OCI-LY1 (cell line): ENCODE measurements around the gene SFT2D2.

ENCODE experiments used
- H2AFZ ChIP-seq: fragments of 200-600 bp; sonication (generic), shearing (Covaris generic); 2 replicates; pipeline ENCODE4 v1.6.0; 2014; ENCODE audit warnings: antibody characterized with exemption, mild to moderate bottlenecking, low read length
- H3F3A ChIP-seq: fragments of 200-600 bp; sonication (generic), shearing (Covaris generic); 2 replicates; pipeline ENCODE4 v1.6.0; 2014; ENCODE audit warnings: mild to moderate bottlenecking, antibody characterized with exemption, low read length, moderate library complexity; ENCODE audit not compliant: insufficient read depth
- H3K27ac ChIP-seq: fragments of 200-600 bp; sonication (generic); 2 replicates; pipeline ENCODE4 v1.5.1; 2014; ENCODE audit warnings: low read length, mixed run types, mild to moderate bottlenecking, low read depth; ENCODE audit not compliant: poor library complexity, severe bottlenecking
- H3K27me3 ChIP-seq: fragments of 200-600 bp; sonication (generic); 2 replicates; pipeline ENCODE4 v1.6.0; 2014; ENCODE audit warnings: antibody characterized with exemption, mild to moderate bottlenecking, low read length, moderate library complexity; ENCODE audit not compliant: insufficient read depth
- H3K36me3 ChIP-seq: fragments of 200-600 bp; sonication (generic); 2 replicates; pipeline ENCODE4 v1.6.1; 2014; ENCODE audit warnings: mild to moderate bottlenecking, antibody characterized with exemption, low read length, moderate library complexity, mixed read lengths; ENCODE audit not compliant: insufficient read depth
- H3K4me1 ChIP-seq: fragments of 200-600 bp; sonication (generic); 2 replicates; pipeline ENCODE4 v1.5.1; 2014; ENCODE audit warnings: mild to moderate bottlenecking, low read length, moderate library complexity; ENCODE audit not compliant: insufficient read depth, severe bottlenecking
- H3K4me2 ChIP-seq: fragments of 200-600 bp; sonication (generic), shearing (Covaris generic); 2 replicates; pipeline ENCODE4 v1.6.1; 2014; ENCODE audit warnings: low read length
- H3K4me3 ChIP-seq: fragments of 200-600 bp; sonication (generic); 2 replicates; pipeline ENCODE4 v1.5.1; 2014; ENCODE audit warnings: low read length, low read depth, mild to moderate bottlenecking, mixed read lengths; ENCODE audit not compliant: poor library complexity, severe bottlenecking
- H3K79me2 ChIP-seq: fragments of 200-600 bp; shearing (Covaris generic); 2 replicates; pipeline ENCODE4 v1.6.1; 2016; ENCODE audit warnings: mixed run types, low read length, mixed read lengths; ENCODE audit not compliant: insufficient read depth
- H3K9ac ChIP-seq: fragments of 200-600 bp; sonication (generic), shearing (Covaris generic); 2 replicates; pipeline ENCODE4 v1.6.1; 2014; ENCODE audit warnings: mild to moderate bottlenecking, low read length, mixed read lengths
- H3K9me2 ChIP-seq: fragments of 200-600 bp; sonication (generic), shearing (Covaris generic); 2 replicates; pipeline ENCODE4 v1.6.1; 2014; ENCODE audit warnings: low read depth, mild to moderate bottlenecking, low read length, mixed read lengths
- H3K9me3 ChIP-seq: fragments of 200-600 bp; shearing (Covaris generic); 2 replicates; pipeline ENCODE4 v1.6.1; 2014; ENCODE audit warnings: low read length, mixed read lengths
- H4K20me1 ChIP-seq: fragments of 200-600 bp; sonication (generic), shearing (Covaris generic); 2 replicates; pipeline ENCODE4 v1.6.0; 2016; ENCODE audit warnings: mild to moderate bottlenecking, low read length; ENCODE audit not compliant: insufficient read depth
- EZH2 ChIP-seq: fragments of 200-600 bp; sonication (generic), shearing (Covaris generic); IDR thresholded peaks from 2 replicates; pipeline ENCODE4 v1.8.0; 2017; ENCODE audit warnings: borderline replicate concordance, mixed run types, mild to moderate bottlenecking, antibody characterized with exemption, low read length, moderate library complexity, mixed read lengths
- TF ChIP-seq, protein P1 (sequence below): fragments of 200-600 bp; sonication (generic), shearing (Covaris generic); IDR thresholded peaks from 2 replicates; pipeline ENCODE4 v1.5.1; 2017; ENCODE audit warnings: mild to moderate bottlenecking, antibody characterized with exemption, low read length, moderate library complexity, mixed read lengths

The SFT2D2 gene

GRCh38 chr1:168187177-168187576 is 38.6 kb upstream of the SFT2D2 start:
- peaks cover 70% of the 10 kb centered on the region for H3K36me3 ChIP-seq

DNA sequence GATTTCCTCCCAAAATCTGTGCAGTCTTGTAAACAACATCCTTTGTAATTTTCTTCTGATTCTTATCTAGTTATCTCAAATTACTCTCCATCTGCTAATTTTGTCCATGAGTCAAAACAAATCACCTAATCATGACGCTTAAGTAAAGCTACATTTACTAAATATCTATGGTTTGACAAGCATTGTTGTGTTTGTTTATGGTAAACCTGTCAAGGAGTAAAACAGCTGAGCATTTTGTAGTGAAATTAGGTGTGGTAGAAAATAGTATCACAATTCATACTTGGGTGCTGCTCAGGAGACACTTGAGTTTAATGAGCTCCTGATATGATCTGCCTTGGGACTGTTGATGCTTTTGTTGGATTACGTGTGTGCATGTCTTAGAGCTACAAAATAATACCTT is 35.4 kb upstream of the SFT2D2 start:
- no peak overlapping the region for H2AFZ ChIP-seq
- TF ChIP-seq EZH2: no peak
- TF ChIP-seq, protein P1, sequence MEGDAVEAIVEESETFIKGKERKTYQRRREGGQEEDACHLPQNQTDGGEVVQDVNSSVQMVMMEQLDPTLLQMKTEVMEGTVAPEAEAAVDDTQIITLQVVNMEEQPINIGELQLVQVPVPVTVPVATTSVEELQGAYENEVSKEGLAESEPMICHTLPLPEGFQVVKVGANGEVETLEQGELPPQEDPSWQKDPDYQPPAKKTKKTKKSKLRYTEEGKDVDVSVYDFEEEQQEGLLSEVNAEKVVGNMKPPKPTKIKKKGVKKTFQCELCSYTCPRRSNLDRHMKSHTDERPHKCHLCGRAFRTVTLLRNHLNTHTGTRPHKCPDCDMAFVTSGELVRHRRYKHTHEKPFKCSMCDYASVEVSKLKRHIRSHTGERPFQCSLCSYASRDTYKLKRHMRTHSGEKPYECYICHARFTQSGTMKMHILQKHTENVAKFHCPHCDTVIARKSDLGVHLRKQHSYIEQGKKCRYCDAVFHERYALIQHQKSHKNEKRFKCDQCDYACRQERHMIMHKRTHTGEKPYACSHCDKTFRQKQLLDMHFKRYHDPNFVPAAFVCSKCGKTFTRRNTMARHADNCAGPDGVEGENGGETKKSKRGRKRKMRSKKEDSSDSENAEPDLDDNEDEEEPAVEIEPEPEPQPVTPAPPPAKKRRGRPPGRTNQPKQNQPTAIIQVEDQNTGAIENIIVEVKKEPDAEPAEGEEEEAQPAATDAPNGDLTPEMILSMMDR: no peak
- no peaks in the 10 kb centered on the region for H3K27me3 ChIP-seq
- H3K4me3 ChIP-seq: no peak overlapping the region
- no peak overlapping the region for H3K9ac ChIP-seq
- H3K9me3 ChIP-seq: no peaks in the 10 kb centered on the region
- H3K4me2 ChIP-seq: no peak overlapping the region
- H3K9me2 ChIP-seq: no peaks in the 10 kb centered on the region
- H3F3A ChIP-seq: no peaks in the 10 kb centered on the region
- H3K27ac ChIP-seq: no peak overlapping the region
- peaks cover 76% of the 10 kb centered on the region for H3K36me3 ChIP-seq
- H4K20me1 ChIP-seq: no peaks in the 10 kb centered on the region
- H3K79me2 ChIP-seq: no peaks in the 10 kb centered on the region
- no peaks in the 10 kb centered on the region for H3K4me1 ChIP-seq

More at GRCh38 chr1:168187177-168187576, 38.6 kb upstream of the SFT2D2 start:
- TF ChIP-seq, protein P1: no peak
- TF ChIP-seq EZH2: no peak
- Histone ChIP-seq H3F3A (no peaks in the 10 kb centered on the region), H3K9ac (no peak overlapping the region), H2AFZ (no peak overlapping the region), H3K27ac (no peak overlapping the region), H3K4me3 (no peak overlapping the region), H3K79me2 (peaks cover 22% of the 10 kb centered on the region), H3K9me2 (no peaks in the 10 kb centered on the region), H3K4me2 (no peak overlapping the region), H3K9me3 (no peaks in the 10 kb centered on the region), H3K27me3 (no peaks in the 10 kb centered on the region), H4K20me1 (no peaks in the 10 kb centered on the region), H3K4me1 (no peaks in the 10 kb centered on the region)

- Histone ChIP-seq H3K79me2 (no peaks in the 10 kb centered on the region), H4K20me1 (no peaks in the 10 kb centered on the region), H3K27ac (no peak overlapping the region), H3K4me1 (no peaks in the 10 kb centered on the region), H3K4me2 (no peak overlapping the region), H3K4me3 (no peak overlapping the region), H3K9ac (no peak overlapping the region), H3K27me3 (no peaks in the 10 kb centered on the region), H3K36me3 (peaks cover 69% of the 10 kb centered on the region), H3K9me3 (no peaks in the 10 kb centered on the region), H3F3A (no peaks in the 10 kb centered on the region), H3K9me2 (no peaks in the 10 kb centered on the region), H2AFZ (no peak overlapping the region)
- TF ChIP-seq, protein P1: no peak
- TF ChIP-seq EZH2: no peak
Observed at GRCh38 chr1:168195199-168196135, 30.3 kb upstream of the SFT2D2 start.
